Muscle layer of duodenum (tissue), 2 donors: ENCODE results near the gene AGPAT1.
"Not testable (repeated sequence)": the region's sequence is repeated elsewhere in the genome, so short reads cannot be mapped to it uniquely, and the experiment has no call there.

Source experiments
- H3K27ac ChIP-seq: one replicate; pipeline ENCODE4 v1.7.0; 2013; ENCODE audit warnings: mild to moderate bottlenecking, low read length
- H3K27me3 ChIP-seq: one replicate; pipeline ENCODE4 v1.7.0; 2013; ENCODE audit warnings: low read depth, mild to moderate bottlenecking, control low read depth, low read length
- H3K36me3 ChIP-seq, 2 donors: one replicate each; pipeline ENCODE4 v1.7.0; 2013; ENCODE audit warnings: low read length in 2 of 2, control low read depth in 1 of 2, mild to moderate bottlenecking in 1 of 2; ENCODE audit not compliant: insufficient read depth in 2 of 2, control insufficient read depth in 1 of 2
- H3K4me1 ChIP-seq, 2 donors: one replicate each; pipeline ENCODE4 v1.7.0; 2013; ENCODE audit warnings: low read length in 2 of 2, mild to moderate bottlenecking in 2 of 2, control low read depth in 1 of 2, moderate library complexity in 1 of 2; ENCODE audit not compliant: insufficient read depth in 2 of 2, control insufficient read depth in 1 of 2
- H3K4me3 ChIP-seq, 2 donors: one replicate each; pipeline ENCODE4 v1.7.0; 2013; ENCODE audit warnings: low read length in 2 of 2, low read depth in 1 of 2, mild to moderate bottlenecking in 1 of 2
- H3K9me3 ChIP-seq, 2 donors: one replicate each; pipeline ENCODE4 v1.7.0; 2013; ENCODE audit warnings: low read length in 2 of 2, control low read depth in 1 of 2, mild to moderate bottlenecking in 1 of 2; ENCODE audit not compliant: control insufficient read depth in 1 of 2
- donor health status: healthy.

Gene AGPAT1

DNA sequence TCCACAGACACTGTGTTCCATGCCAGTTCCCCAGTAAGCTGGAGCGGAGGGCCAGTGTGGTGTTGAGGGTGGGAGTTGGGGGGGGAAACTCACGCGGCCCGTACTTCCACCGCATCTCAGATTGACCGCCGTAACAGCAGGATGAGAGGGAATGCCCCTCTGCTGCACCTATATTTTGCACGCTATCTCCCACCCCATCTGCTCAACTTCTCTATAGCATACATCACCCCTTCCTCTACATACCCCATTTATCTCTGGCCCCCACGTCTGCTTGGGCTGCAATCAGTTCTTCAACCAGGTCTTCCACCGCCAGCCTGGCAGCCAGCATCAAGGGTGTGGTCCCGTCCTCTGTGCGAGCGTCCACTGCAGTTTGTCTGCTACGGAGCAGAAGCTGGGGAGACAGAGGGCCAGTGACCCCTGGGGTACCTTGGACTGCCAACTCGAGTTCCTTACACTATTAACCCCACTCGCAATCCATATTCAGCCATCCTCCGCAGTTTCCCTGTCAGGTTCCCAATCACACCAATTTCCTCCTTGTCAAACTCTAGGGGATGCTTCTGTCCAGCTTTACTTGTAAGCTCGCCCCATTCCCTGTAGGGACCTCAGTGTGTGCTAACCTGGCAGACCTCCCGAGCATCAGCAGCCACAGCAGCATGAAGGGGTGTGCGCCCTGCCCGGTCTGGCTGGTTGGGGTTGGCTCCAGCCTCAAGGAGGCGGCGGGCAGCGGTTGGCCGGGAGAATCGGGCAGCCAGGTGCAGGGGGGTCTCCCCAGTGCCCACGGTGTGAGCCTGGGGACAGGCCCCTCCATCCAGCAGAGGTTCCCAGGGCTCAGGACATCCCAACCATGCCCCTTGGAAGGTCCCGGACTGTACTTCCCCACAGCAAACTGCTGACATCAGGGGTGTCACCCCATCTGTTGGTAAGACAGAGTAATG, 21.1 kb upstream of the AGPAT1 start:
- Histone ChIP-seq H3K9me3 (no peaks in the 10 kb centered on the region), H3K27me3 (no peaks in the 10 kb centered on the region), H3K4me1 (peaks cover 12 to 16% of the 10 kb centered on the region in 2 donors), H3K4me3 (peak overlapping the region; percentile 72 to 83), H3K36me3 (peaks cover 0 to 6% of the 10 kb centered on the region in 2 donors), H3K27ac (peak overlapping the region; percentile 100)

DNA sequence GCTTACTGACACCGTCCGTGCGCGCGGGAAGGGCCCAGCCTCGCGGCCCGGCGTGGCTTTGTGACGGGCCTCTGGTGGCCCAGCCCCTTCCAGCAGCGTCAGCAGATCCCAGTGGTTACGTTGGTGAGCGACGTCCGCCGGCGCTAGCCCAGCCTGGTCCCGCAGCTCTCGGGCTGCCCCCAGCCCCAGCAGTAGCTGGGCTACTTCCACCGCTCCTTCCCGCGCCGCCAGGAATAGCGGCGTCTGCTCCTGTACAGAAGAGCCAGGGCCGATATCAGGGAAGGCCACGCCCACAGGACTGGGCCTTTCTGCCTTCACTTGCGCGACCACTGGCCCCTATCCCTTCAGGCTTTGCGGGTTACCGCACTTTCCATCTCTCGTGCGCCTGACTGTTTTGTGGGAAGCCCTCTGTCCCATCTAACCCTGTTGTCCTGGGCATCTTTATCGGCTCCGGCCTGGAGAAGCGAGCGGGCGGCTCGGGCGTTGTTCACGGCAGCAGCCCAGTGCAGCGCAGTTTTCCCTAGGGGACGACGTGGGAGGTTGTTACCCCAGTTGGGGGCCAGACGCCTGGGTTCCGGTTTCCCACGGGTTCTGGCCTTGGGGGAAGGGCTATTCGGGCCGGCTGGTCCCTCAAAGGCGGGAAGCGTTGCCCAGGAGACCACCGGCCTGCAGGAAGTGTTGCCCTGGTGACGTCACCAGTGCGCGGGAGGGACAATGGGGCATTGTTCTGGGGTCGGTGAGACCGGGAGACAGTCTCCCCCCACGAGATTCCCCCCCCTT, 20.2 kb upstream of the AGPAT1 start:
- Histone ChIP-seq H3K4me3 (peak overlapping the region; percentile 72 to 83), H3K27ac (peak overlapping the region; percentile 100), H3K9me3 (no peaks in the 10 kb centered on the region), H3K27me3 (no peaks in the 10 kb centered on the region), H3K4me1 (peaks cover 12 to 19% of the 10 kb centered on the region in 2 donors), H3K36me3 (peaks cover 0 to 6% of the 10 kb centered on the region in 2 donors)

GRCh38 chr6:32195652-32195901, 19.7 kb upstream of the AGPAT1 start:
- H3K9me3 ChIP-seq, result no peaks in the 10 kb centered on the region
- no peak overlapping the region for H3K27ac ChIP-seq
- H3K4me1 ChIP-seq, result peaks cover 12 to 23% of the 10 kb centered on the region in 2 donors

DNA sequence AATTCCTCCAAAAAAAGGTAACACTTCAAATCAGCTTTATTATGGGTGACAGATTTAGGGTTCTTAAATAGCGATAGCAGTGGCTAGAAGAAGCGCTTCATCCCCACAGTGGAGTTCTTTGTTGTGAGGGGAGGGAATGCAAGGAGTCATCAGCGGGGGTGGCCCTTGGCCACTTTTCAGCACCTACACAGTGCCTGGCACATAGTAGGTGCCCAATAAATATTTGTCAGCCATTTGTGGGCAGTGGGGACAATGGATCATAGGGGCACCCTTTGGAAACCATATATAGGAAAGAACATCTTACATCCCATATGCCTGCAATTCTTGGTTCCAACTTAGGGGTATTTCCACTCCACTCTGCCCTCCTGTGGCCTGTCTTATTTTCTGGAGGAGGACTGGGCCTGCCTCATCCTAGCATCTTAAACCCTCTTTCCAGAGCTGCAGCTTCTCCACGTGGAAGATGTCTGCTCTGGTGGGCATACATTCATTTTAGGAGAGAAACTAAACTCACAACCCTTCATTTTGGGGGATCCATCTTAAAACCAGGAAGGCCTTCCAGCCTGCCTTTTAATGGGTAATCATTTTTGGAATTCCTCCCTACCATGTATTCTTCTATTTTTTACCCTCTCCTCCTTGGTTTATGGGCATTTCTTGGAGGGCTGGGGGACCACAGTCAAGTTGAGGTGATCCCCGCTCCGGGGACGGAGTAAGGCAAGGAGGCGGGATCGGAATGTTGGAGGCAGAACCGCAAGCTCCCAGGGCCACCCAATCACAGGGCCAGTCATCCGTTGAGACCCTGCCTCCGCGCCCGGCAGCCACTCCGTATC, 19.2 kb upstream of the AGPAT1 start:
- Histone ChIP-seq H3K4me3 (peak overlapping the region; percentile 56 to 71), H3K27me3 (no peaks in the 10 kb centered on the region), H3K4me1 (peaks cover 12 to 23% of the 10 kb centered on the region in 2 donors), H3K27ac (peak overlapping the region; percentile 99), H3K9me3 (no peaks in the 10 kb centered on the region), H3K36me3 (peaks cover 0 to 6% of the 10 kb centered on the region in 2 donors)

More at GRCh38 chr6:32195652-32195901, 19.7 kb upstream of the AGPAT1 start:
- Histone ChIP-seq H3K27me3 (no peaks in the 10 kb centered on the region), H3K4me3 (peak overlapping the region in 1 of 2 donors; percentile 83), H3K36me3 (peaks cover 0 to 6% of the 10 kb centered on the region in 2 donors)

GRCh38 chr6:32194388-32194787, 18.5 kb upstream of the AGPAT1 start:
- H3K4me1 ChIP-seq, result peaks cover 12 to 23% of the 10 kb centered on the region in 2 donors
- H3K9me3 ChIP-seq, result no peaks in the 10 kb centered on the region
- H3K36me3 ChIP-seq, result peaks cover 0 to 6% of the 10 kb centered on the region in 2 donors
- no peaks in the 10 kb centered on the region for H3K27me3 ChIP-seq
- peak overlapping the region; percentile 56 to 71 for H3K4me3 ChIP-seq
- H3K27ac ChIP-seq, result peak overlapping the region; percentile 99

DNA sequence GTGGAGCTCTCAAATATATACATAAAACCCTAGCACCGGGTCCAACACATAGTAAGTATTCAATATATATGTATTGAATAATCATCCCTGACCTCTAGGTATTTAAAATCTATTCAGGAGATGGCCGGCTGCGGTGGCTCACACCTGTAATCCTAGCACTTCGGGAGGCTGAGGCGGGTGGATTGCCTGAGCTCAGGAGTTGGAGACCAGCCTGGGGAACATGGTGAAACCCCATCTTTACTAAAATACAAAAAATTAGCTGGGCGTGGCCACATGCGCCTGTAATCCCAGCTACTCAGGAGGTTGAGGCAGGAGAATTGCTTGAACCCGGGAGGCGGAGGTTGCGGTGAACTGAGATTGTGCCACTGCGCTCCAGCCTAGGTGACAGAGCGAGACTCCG, 17.2 kb upstream of the AGPAT1 start:
- Histone ChIP-seq H3K4me3 (peak overlapping the region; percentile 43 to 81), H3K27ac (peak overlapping the region; percentile 96), H3K36me3 (peaks cover 0 to 10% of the 10 kb centered on the region in 2 donors), H3K4me1 (peaks cover 22 to 23% of the 10 kb centered on the region in 2 donors)
- H3K9me3 ChIP-seq, H3K27me3 ChIP-seq: not testable (repeated sequence)

DNA sequence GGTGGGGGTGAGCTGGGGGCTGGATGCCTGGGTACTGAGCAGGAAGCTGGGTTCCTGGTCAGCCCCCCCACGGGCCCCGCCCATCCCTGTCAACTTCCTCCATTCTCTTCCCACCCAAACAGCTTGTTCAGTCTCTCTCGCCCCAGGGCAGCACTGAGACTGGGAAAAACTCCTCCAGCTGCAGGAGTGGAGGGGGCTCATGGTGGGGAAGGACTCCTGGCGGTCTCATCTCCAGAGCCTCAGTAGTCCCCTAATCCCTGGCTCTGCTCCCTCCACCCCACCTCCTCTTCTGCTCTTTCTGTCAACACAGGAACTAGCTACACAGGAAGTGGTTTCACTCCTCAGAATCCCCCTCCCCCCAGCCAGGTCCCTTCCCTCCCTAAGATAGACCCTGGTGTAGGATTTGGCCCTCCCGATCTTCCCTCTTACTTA, 16.7 kb upstream of the AGPAT1 start, which contains the start of gene GPSM3:
Gene GPSM3 (minus strand): TSS at position 36 of the 432 bp plus-strand sequence. CDS start 130 bp downstream, outside the sequence.
- peak within 1 kb of the TSS; percentile 96 for H3K27ac ChIP-seq
- peaks cover under 1 to 12% of the 10 kb centered on the region in 2 donors for H3K36me3 ChIP-seq
- no peaks in the 10 kb centered on the region for H3K9me3 ChIP-seq
- no peaks in the 10 kb centered on the region for H3K27me3 ChIP-seq
- peaks cover 23 to 27% of the 10 kb centered on the region in 2 donors for H3K4me1 ChIP-seq
- peak within 1 kb of the TSS; percentile 43 to 81 for H3K4me3 ChIP-seq

GRCh38 chr6:32191696-32192607, 16.1 kb upstream of the AGPAT1 start:
- Histone ChIP-seq H3K27ac (peak overlapping the region; percentile 96), H3K9me3 (no peaks in the 10 kb centered on the region), H3K27me3 (no peaks in the 10 kb centered on the region), H3K36me3 (peaks cover 7 to 18% of the 10 kb centered on the region in 2 donors), H3K4me3 (peak overlapping the region; percentile 43 to 81), H3K4me1 (peaks cover 18 to 34% of the 10 kb centered on the region in 2 donors)

- Histone ChIP-seq H3K9me3 (no peaks in the 10 kb centered on the region), H3K27ac (peak overlapping the region; percentile 96), H3K4me1 (peaks cover 16 to 40% of the 10 kb centered on the region in 2 donors), H3K4me3 (peak overlapping the region; percentile 50 to 81), H3K27me3 (no peaks in the 10 kb centered on the region), H3K36me3 (peaks cover 16 to 21% of the 10 kb centered on the region in 2 donors)
These were observed 15.2 kb upstream of the AGPAT1 start for GRCh38 chr6:32190911-32191677.
